WI38 (cell line): ENCODE results near the gene CHAC1.
"Not testable (repeated sequence)": the region's sequence is repeated elsewhere in the genome, so short reads cannot be mapped to it uniquely, and the experiment has no call there.

Experiments used
- H3K4me3 ChIP-seq: 2 replicates; pipeline ENCODE4 v1.5.1; 2011; ENCODE audit warnings: low read depth, mild to moderate bottlenecking, control low read depth, low read length
- TF ChIP-seq, protein P1 (sequence below): IDR thresholded peaks from 2 replicates; pipeline ENCODE4 v1.5.1; 2012; ENCODE audit warnings: low read depth, mild to moderate bottlenecking, control low read depth, low read length

CHAC1 gene

DNA sequence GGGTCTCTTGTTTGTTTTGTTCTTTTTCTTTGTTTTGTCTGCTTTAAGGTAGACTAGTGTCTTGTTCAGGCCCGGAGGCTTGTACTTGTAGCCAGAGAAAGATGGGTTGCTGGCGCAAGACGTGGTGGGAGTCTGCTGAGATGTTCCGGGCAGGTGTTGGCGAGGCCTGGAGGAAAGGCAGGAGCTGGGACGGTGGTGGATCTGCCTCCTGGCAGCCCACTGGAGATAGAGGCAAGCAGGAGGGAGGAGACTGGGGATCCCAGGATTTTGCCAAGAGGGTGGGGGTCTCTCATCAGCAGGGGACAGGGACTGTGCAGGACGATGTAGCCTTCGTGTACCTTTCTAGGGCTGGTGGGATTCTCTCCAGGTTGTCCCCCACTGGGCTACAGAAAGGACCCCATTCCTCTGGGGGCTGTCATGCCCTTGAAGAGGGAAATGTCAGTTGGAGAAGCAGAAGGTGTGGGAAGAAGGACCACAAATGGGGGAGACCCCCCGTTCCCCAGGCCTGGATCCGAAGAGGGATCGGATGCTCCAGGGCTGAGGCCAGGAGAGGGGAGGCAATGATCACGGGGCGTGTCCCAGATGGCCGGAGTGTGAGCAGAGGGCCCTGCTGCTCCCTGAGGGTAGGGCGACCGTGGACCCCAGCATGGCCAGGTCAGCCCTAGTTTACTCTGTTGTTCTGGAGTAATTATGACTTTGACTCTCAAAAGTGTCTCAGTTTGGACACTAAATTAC is 7.0 kb downstream of the CHAC1 start:
- H3K4me3 ChIP-seq, result no peak overlapping the region
- TF ChIP-seq, protein P1, sequence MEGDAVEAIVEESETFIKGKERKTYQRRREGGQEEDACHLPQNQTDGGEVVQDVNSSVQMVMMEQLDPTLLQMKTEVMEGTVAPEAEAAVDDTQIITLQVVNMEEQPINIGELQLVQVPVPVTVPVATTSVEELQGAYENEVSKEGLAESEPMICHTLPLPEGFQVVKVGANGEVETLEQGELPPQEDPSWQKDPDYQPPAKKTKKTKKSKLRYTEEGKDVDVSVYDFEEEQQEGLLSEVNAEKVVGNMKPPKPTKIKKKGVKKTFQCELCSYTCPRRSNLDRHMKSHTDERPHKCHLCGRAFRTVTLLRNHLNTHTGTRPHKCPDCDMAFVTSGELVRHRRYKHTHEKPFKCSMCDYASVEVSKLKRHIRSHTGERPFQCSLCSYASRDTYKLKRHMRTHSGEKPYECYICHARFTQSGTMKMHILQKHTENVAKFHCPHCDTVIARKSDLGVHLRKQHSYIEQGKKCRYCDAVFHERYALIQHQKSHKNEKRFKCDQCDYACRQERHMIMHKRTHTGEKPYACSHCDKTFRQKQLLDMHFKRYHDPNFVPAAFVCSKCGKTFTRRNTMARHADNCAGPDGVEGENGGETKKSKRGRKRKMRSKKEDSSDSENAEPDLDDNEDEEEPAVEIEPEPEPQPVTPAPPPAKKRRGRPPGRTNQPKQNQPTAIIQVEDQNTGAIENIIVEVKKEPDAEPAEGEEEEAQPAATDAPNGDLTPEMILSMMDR, result no peak

DNA sequence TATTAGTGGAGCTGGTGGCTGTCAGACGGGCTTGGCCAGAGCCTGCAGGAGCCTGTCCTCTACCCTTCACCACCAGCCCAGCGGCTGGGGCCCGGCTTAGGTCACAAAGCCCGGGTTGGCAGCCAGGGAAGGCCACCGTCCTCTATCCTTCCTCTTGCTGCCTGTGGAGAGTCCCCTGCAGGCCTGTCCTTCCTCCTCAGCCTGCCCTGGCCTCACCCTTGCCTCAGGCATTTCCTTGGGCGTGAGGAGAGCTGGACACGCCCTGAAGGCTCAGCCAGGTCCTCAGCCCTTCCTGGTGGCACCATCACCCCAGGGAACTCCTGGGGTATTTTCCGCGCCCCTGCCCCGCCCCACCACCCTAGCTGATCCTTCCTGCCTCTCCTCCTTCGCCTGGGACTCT is 7.7 kb downstream of the CHAC1 start:
- TF ChIP-seq, protein P1, result no peak
- H3K4me3 ChIP-seq, result no peak overlapping the region

DNA sequence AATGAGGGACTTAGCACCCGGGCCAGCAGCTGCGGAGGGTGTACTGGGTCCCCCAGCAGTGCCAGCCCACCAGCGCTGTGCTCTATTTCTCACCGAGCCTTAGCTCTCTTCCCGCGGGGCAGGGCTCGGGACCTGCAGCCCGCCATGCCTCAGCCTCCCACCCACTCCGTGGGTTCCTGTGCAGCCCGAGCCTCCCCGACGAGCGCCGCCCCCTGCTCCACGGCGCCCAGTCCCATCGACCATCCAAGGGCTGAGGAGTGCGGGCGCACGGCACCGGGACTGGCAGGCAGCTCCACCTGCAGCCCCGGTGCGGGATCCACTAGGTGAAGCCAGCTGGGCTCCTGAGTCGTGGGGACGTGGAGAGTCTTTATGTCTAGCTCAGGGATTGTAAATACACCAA is 8.5 kb downstream of the CHAC1 start:
- H3K4me3 ChIP-seq, result not testable (repeated sequence)

DNA sequence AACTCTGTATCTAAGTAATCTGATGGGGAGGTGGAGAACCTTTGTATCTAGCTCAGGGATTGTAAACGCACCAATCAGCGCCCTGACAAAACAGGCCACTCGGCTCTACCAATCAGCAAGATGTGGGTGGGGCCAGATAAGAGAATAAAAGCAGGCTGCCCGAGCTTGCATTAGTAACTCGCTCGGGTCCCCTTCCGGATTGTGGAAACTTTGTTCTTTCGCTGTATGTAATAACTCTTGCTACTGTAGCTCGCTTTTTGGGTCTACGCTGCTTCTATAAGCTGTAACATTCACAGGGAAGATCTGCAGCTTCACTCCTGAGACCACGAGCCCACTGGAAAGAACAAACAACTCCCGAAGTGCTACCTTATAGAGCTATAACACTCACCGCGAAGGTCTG is 9.0 kb downstream of the CHAC1 start:
- H3K4me3 ChIP-seq, result not testable (repeated sequence)

DNA sequence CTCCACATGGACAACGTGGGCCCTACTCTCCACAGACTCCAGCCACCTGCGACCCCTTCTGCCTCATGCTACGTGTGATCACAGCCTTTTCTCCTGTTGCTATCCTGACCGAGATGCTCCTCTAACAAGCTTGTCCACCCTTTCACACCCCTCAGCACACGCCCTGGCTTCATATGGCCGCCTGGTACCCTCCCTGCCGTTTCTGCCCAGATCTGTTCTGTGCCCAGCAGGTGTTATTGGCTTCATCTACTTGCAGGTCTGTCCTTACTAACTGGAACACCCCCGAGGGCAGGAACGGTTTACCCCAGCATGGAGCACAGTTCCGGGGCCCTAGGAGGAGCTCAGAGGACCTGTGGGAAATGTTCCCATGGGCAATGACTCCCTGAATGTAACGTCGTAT is 9.9 kb downstream of the CHAC1 start:
- H3K4me3 ChIP-seq, result no peak overlapping the region
- TF ChIP-seq, protein P1, result no peak

DNA sequence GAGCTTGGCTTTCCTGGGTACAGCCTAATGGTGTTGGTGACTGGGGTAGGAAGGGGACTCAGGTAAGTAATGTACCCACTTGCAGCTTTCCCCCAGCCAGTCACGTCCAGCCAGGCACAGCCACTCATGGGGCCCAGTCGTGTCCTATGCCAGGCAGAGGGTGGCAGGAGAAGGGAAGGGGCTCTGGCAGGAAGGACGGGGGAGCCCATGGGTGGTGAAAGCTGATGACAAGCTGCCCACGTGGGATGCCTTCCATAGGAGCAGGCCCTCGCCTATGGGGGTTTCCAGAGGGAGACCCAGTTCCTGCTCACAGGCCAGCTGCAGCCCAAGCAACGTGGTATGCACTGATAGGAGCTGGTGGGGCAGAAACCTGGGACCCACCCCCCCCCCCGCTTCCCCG is 10.7 kb downstream of the CHAC1 start:
- TF ChIP-seq, protein P1, result no peak

DNA sequence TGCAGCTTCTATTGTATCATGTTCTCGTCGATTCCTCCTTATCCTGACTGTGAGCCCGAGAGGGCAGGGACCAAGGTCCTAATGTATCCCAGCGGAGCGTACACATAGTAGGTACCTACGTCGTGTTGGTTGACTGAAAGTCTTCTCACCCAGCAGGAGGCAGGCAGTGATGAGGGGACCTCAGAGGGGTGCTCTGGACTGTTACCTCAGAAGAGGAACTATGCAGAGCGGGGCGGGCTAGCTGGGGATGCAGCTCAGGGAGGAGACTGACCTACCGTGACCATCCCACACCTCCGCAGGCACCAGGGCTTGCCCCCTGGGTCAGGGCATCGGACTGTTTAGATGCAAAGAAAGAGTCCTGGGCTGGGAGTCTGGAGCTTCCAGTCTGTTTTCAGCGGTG is 11.4 kb downstream of the CHAC1 start:
- TF ChIP-seq, protein P1, result no peak
- H3K4me3 ChIP-seq, result no peak overlapping the region

More for the DNA sequence above, 10.7 kb downstream of the CHAC1 start:
- no peak overlapping the region for H3K4me3 ChIP-seq

DNA sequence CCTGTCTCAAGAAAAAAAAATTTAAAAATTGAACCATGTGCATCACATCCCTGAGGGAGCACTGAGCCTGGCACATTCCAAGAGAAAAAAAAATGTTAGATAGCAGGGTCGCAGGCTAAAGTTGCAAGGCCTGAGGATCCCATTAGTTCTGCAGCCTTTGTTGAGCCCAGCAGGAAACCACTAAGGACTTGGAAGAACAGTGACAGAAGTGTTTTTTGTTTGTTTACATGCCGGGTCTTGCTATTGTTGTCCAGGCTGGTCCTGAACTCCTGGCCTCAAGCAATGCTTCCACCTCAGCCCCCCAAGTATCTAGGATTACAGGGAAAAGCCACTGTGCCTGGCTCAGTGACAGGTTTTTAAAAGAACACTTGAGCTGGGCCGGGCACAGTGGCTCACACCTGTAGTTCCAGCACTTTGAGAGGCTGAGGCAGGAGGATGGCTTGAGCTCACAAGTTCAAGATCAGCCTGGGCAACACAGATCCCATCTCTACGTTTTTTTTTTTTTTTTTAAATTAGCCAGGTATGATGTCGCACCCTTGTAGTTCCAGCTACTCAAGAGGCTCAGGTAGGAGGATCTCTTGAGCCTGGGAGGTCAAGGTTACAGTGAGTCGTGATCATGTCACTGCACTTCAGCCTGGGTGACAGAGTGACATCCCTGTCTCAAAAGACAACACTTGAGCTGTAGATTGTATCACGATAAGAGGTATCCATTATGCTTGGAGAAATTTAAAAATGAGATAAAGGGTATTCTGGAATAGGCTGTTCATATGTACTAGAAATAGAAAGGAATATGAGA is 15.2 kb downstream of the CHAC1 start:
- TF ChIP-seq, protein P1, result no peak
- H3K4me3 ChIP-seq, result no peak overlapping the region
